ENCODE data around the gene HINT3. TPM values are rescaled to one million over a fixed set of nuclear protein-coding genes. Genes with fewer than 3 reads are reported as not detected.
"Not testable (repeated sequence)": the region's sequence is repeated elsewhere in the genome, so short reads cannot be mapped to it uniquely, and the experiment has no call there.

HINT3 gene
- total and polyA plus RNA-seq, 4 donors = 5.6 to 17.4 (median 10.6) TPM

DNA sequence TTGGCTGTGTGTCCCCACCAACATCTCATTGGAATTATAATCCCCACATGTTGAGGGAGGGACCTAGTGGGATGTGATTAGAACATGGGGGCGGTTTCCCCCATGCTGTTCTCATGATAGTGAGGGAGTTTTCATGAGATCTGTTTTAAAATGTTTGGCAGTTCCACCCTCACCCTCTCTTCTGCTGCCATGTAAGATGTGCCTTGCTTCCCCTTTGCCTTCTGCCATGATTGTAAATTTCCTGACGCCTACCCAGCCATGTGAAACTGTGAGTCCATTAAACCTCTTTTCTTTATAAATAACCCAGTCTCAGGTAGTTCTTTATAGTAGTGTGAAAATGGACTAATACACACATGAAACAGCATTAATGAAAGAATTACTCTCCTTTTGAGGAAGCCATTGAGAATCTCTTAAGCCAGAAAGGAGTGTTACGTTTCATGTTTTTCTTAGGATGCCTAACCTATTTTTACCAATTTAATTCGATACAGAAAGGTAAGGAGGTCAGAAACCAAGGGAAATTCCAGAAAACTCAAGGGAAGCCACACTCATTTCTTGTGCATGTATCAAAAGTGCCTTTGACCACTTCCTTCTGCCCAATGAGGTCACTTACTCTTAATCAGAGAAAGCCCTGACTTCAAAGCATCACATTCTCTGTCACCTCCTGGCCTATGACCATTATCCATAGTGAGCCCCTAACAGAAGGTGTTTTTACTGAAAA, 24.7 kb upstream of the HINT3 start:
- H3K27me3 ChIP-seq (ENCODE audit: control insufficient read depth in 4 of 4, insufficient read depth in 4 of 4, low read length in 3 of 4) = no peaks in the 10 kb centered on the region
- H3K27ac ChIP-seq (ENCODE audit: low read depth in 1 of 2, low read length in 2 of 2) = peak overlapping the region in 1 of 2 donors; percentile 1
- WGBS = 96% methylated on average over 4 of the region's 4 CpGs
- H3K9me3 ChIP-seq (ENCODE audit: control insufficient read depth in 4 of 4, low read length in 3 of 4) = no peaks in the 10 kb centered on the region
- no peak for DNase-seq (ENCODE audit: low spot score)
- H3K4me1 ChIP-seq (ENCODE audit: control insufficient read depth in 4 of 4, insufficient read depth in 4 of 4, low read length in 3 of 4) = no peaks in the 10 kb centered on the region
- H3K4me3 ChIP-seq (ENCODE audit: low read depth in 1 of 3, low read length in 3 of 3) = no peak overlapping the region
- H3K36me3 ChIP-seq (ENCODE audit: control insufficient read depth in 4 of 4, insufficient read depth in 3 of 4, low read depth in 1 of 4, low read length in 3 of 4) = peaks cover 0 to 19% (median 16%) of the 10 kb centered on the region in 4 donors
- H3K9ac ChIP-seq (ENCODE audit: low read depth in 1 of 2, low read length in 2 of 2) = no peak overlapping the region
- TF ChIP-seq TAF1 (conservative IDR thresholded peaks at IDR 0.05) (no peak), RXRA (IDR thresholded peaks at IDR 0.05) (no peak), JUND (IDR thresholded peaks at IDR 0.05) (no peak), EGR1 (IDR thresholded peaks at IDR 0.05; ENCODE audit: low read depth in 2 of 2) (no peak), YY1 (IDR thresholded peaks at IDR 0.05) (no peak)
- TF ChIP-seq, protein P1, sequence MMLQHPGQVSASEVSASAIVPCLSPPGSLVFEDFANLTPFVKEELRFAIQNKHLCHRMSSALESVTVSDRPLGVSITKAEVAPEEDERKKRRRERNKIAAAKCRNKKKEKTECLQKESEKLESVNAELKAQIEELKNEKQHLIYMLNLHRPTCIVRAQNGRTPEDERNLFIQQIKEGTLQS (IDR thresholded peaks at IDR 0.05) = no peak
- TF ChIP-seq, protein P2, sequence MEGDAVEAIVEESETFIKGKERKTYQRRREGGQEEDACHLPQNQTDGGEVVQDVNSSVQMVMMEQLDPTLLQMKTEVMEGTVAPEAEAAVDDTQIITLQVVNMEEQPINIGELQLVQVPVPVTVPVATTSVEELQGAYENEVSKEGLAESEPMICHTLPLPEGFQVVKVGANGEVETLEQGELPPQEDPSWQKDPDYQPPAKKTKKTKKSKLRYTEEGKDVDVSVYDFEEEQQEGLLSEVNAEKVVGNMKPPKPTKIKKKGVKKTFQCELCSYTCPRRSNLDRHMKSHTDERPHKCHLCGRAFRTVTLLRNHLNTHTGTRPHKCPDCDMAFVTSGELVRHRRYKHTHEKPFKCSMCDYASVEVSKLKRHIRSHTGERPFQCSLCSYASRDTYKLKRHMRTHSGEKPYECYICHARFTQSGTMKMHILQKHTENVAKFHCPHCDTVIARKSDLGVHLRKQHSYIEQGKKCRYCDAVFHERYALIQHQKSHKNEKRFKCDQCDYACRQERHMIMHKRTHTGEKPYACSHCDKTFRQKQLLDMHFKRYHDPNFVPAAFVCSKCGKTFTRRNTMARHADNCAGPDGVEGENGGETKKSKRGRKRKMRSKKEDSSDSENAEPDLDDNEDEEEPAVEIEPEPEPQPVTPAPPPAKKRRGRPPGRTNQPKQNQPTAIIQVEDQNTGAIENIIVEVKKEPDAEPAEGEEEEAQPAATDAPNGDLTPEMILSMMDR (IDR thresholded peaks at IDR 0.05; ENCODE audit: low read depth, low read length, missing input control) = no peak
- TF ChIP-seq, protein P3, sequence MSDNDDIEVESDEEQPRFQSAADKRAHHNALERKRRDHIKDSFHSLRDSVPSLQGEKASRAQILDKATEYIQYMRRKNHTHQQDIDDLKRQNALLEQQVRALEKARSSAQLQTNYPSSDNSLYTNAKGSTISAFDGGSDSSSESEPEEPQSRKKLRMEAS (IDR thresholded peaks at IDR 0.05) = no peak
- TF ChIP-seq, protein P4, sequence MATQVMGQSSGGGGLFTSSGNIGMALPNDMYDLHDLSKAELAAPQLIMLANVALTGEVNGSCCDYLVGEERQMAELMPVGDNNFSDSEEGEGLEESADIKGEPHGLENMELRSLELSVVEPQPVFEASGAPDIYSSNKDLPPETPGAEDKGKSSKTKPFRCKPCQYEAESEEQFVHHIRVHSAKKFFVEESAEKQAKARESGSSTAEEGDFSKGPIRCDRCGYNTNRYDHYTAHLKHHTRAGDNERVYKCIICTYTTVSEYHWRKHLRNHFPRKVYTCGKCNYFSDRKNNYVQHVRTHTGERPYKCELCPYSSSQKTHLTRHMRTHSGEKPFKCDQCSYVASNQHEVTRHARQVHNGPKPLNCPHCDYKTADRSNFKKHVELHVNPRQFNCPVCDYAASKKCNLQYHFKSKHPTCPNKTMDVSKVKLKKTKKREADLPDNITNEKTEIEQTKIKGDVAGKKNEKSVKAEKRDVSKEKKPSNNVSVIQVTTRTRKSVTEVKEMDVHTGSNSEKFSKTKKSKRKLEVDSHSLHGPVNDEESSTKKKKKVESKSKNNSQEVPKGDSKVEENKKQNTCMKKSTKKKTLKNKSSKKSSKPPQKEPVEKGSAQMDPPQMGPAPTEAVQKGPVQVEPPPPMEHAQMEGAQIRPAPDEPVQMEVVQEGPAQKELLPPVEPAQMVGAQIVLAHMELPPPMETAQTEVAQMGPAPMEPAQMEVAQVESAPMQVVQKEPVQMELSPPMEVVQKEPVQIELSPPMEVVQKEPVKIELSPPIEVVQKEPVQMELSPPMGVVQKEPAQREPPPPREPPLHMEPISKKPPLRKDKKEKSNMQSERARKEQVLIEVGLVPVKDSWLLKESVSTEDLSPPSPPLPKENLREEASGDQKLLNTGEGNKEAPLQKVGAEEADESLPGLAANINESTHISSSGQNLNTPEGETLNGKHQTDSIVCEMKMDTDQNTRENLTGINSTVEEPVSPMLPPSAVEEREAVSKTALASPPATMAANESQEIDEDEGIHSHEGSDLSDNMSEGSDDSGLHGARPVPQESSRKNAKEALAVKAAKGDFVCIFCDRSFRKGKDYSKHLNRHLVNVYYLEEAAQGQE (IDR thresholded peaks at IDR 0.05) = no peak

DNA sequence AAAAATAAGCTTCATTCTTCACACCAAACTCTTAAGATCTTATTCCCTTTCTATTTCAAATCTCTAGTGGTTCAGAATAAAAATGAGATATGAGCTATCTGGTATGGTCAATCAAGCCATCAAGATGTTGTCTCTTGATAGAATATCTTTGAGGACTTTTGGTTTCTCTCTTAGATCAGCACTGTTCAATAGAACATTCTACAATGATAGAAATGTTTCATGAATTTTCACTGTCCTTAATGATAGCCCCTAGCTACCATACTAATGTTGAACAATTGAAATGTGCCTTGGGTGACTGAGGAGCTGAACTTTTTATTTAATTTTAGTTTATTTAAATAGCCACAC, 24.1 kb upstream of the HINT3 start:
- no peak for DNase-seq (ENCODE audit: low spot score)
- Histone ChIP-seq H3K4me1 (ENCODE audit: control insufficient read depth in 4 of 4, insufficient read depth in 4 of 4, low read length in 3 of 4) (no peaks in the 10 kb centered on the region), H3K36me3 (ENCODE audit: control insufficient read depth in 4 of 4, insufficient read depth in 3 of 4, low read depth in 1 of 4, low read length in 3 of 4) (peaks cover 0 to 17% (median 14%) of the 10 kb centered on the region in 4 donors), H3K9me3 (ENCODE audit: control insufficient read depth in 4 of 4, low read length in 3 of 4) (no peaks in the 10 kb centered on the region), H3K27me3 (ENCODE audit: control insufficient read depth in 4 of 4, insufficient read depth in 4 of 4, low read length in 3 of 4) (no peaks in the 10 kb centered on the region), H3K9ac (ENCODE audit: low read depth in 1 of 2, low read length in 2 of 2) (no peak overlapping the region), H3K27ac (ENCODE audit: low read depth in 1 of 2, low read length in 2 of 2) (no peak overlapping the region), H3K4me3 (ENCODE audit: low read depth in 1 of 3, low read length in 3 of 3) (no peak overlapping the region)
- TF ChIP-seq NR2F2 (IDR thresholded peaks at IDR 0.05) (no peak), GABPA (IDR thresholded peaks at IDR 0.05 in 1 of 2, conservative IDR thresholded peaks at IDR 0.05 in 1 of 2) (no peak), HNF4G (IDR thresholded peaks at IDR 0.05) (no peak), FOXA2 (IDR thresholded peaks at IDR 0.05) (no peak)
- TF ChIP-seq, protein P3 (IDR thresholded peaks at IDR 0.05) = no peak
- TF ChIP-seq, protein P1 (IDR thresholded peaks at IDR 0.05) = no peak

DNA sequence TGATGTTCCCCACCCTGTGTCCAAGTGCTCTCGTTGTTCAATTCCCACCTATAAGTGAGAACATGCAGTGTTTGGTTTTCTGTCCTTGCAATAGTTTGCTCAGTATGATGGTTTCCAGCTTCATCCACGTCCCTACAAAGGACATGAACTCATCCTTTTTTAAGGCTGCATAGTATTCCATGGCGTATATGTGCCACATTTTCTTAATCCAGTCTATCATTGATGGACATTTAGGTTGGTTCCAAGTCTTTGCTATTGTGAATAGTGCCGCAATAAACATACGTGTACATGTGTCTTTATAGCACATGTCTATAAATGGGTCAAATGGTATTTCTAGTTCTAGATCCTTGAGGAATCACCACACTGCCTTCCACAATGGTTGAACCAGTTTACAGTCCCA, 21.1 kb upstream of the HINT3 start:
- WGBS = 94% methylated on average over 5 of the region's 5 CpGs
- not testable (repeated sequence) for H3K36me3 ChIP-seq (ENCODE audit: control insufficient read depth in 4 of 4, insufficient read depth in 3 of 4, low read depth in 1 of 4, low read length in 3 of 4); H3K9ac ChIP-seq (ENCODE audit: low read depth in 1 of 2, low read length in 2 of 2); H3K27me3 ChIP-seq (ENCODE audit: control insufficient read depth in 4 of 4, insufficient read depth in 4 of 4, low read length in 3 of 4); DNase-seq (ENCODE audit: low spot score); H3K4me3 ChIP-seq (ENCODE audit: low read depth in 1 of 3, low read length in 3 of 3); H3K27ac ChIP-seq (ENCODE audit: low read depth in 1 of 2, low read length in 2 of 2); H3K9me3 ChIP-seq (ENCODE audit: control insufficient read depth in 4 of 4, low read length in 3 of 4); H3K4me1 ChIP-seq (ENCODE audit: control insufficient read depth in 4 of 4, insufficient read depth in 4 of 4, low read length in 3 of 4)
